Coronary artery (tissue), 2 donors: ENCODE measurements around the gene RNU2-63P.

Source experiments
- DNase-seq: peaks from one replicate; pipeline ENCODE4 v3.0.0-alpha.2; 2017; ENCODE audit warnings: low spot score
- H3K27ac ChIP-seq, 2 donors: fragments of 200-600 bp; sonication (generic); one replicate each; pipeline ENCODE4 v1.5.1; 2016 to 2019
- H3K4me3 ChIP-seq: fragments of 200-600 bp; sonication (generic); 2 replicates; pipeline ENCODE4 v1.5.1; 2016; ENCODE audit warnings: mild to moderate bottlenecking, moderate library complexity
- CTCF ChIP-seq: fragments of 200-600 bp; sonication (generic); IDR thresholded peaks from one replicate; pipeline ENCODE4 v1.5.1; 2019; ENCODE audit warnings: antibody characterized with exemption

The RNU2-63P gene

GRCh38 chr2:88055371-88056128 is 39.2 kb upstream of the RNU2-63P start, which contains the start of gene KRCC1:
Gene KRCC1, minus strand, starts transcription at chr2:88055783. Its CDS starts 27,220 bp downstream, at chr2:88028563.
- peak within 1 kb of the TSS; percentile 98 for H3K27ac ChIP-seq
- H3K4me3 ChIP-seq, result peak within 1 kb of the TSS; percentile 91
- no peak for TF ChIP-seq CTCF
- DNase-seq, result peak; percentile 96

- DNase-seq, result no peak
- H3K4me3 ChIP-seq, result peak overlapping the region; percentile 91
- TF ChIP-seq CTCF, result no peak
- H3K27ac ChIP-seq, result peak overlapping the region; percentile 98
These were observed 38.5 kb upstream of the RNU2-63P start for GRCh38 chr2:88054782-88055370.

GRCh38 chr2:88053934-88054781 is 37.8 kb upstream of the RNU2-63P start:
- Histone ChIP-seq H3K4me3 (peak overlapping the region; percentile 91), H3K27ac (peak overlapping the region; percentile 98)
- no peak for TF ChIP-seq CTCF
- no peak for DNase-seq

GRCh38 chr2:88053296-88053695 is 36.9 kb upstream of the RNU2-63P start:
- no peak for DNase-seq
- peak overlapping the region in 1 of 2 donors; percentile 98 for H3K27ac ChIP-seq
- peak overlapping the region; percentile 35 for H3K4me3 ChIP-seq

GRCh38 chr2:88051792-88052191 is 35.4 kb upstream of the RNU2-63P start:
- no peak overlapping the region for H3K27ac ChIP-seq
- TF ChIP-seq CTCF, result no peak
- H3K4me3 ChIP-seq, result no peak overlapping the region
- DNase-seq, result no peak

More at GRCh38 chr2:88053296-88053695, 36.9 kb upstream of the RNU2-63P start:
- TF ChIP-seq CTCF, result no peak

- no peak for TF ChIP-seq CTCF
- DNase-seq, result no peak
- H3K4me3 ChIP-seq, result no peak overlapping the region
- no peak overlapping the region for H3K27ac ChIP-seq
These were observed 33.3 kb upstream of the RNU2-63P start for GRCh38 chr2:88049622-88050021.
